HG03045 (cell line): ENCODE results near the gene SLC7A9.
"Not testable (repeated sequence)": the region's sequence is repeated elsewhere in the genome, so short reads cannot be mapped to it uniquely, and the experiment has no call there.

ENCODE experiments used
- ATAC-seq: cut with Tn5 transposase; IDR thresholded peaks from one replicate; pipeline ENCODE4 v1.9.1; 2021; ENCODE audit warnings: mild to moderate bottlenecking, moderate library complexity; ENCODE audit not compliant: unreplicated experiment

SLC7A9 gene

GRCh38 chr19:32885255-32885654, 15.7 kb upstream of the SLC7A9 start:
- ATAC-seq, result not testable (repeated sequence)

GRCh38 chr19:32881766-32882165, 12.2 kb upstream of the SLC7A9 start:
- ATAC-seq, result no peak

GRCh38 chr19:32880622-32881021, 11.1 kb upstream of the SLC7A9 start:
- ATAC-seq, result no peak

- no peak for ATAC-seq
These were observed 10.2 kb upstream of the SLC7A9 start for GRCh38 chr19:32879741-32880140.

- ATAC-seq, result no peak
These were observed 9.4 kb upstream of the SLC7A9 start for GRCh38 chr19:32878988-32879387.

- no peak for ATAC-seq
These were observed 8.6 kb upstream of the SLC7A9 start for GRCh38 chr19:32877977-32878745.

GRCh38 chr19:32877323-32877912, 7.9 kb upstream of the SLC7A9 start:
- ATAC-seq, result no peak

- ATAC-seq, result no peak
These were observed 7.3 kb upstream of the SLC7A9 start for GRCh38 chr19:32876919-32877285.

GRCh38 chr19:32876236-32876918, 6.8 kb upstream of the SLC7A9 start:
- no peak for ATAC-seq

- ATAC-seq, result no peak
These were observed 5.9 kb upstream of the SLC7A9 start for GRCh38 chr19:32875428-32875827.

- ATAC-seq, result no peak
These were observed 5.0 kb upstream of the SLC7A9 start for GRCh38 chr19:32874605-32875004.

- no peak for ATAC-seq
These were observed 3.8 kb upstream of the SLC7A9 start for GRCh38 chr19:32873247-32873959.

GRCh38 chr19:32872391-32872790, 2.8 kb upstream of the SLC7A9 start:
- no peak for ATAC-seq

- no peak for ATAC-seq
These were observed 1.4 kb upstream of the SLC7A9 start for GRCh38 chr19:32870981-32871451.

- ATAC-seq, result no peak
These were observed 503 bp upstream of the SLC7A9 start for GRCh38 chr19:32869966-32870573.

- ATAC-seq, result no peak
These were observed 1.2 kb downstream of the SLC7A9 start for GRCh38 chr19:32868206-32868950.

GRCh38 chr19:32867436-32867835, 2.1 kb downstream of the SLC7A9 start:
- ATAC-seq, result not testable (repeated sequence)

- ATAC-seq, result no peak
These were observed 2.9 kb downstream of the SLC7A9 start for GRCh38 chr19:32866564-32867265.

- no peak for ATAC-seq
These were observed 3.5 kb downstream of the SLC7A9 start for GRCh38 chr19:32866061-32866460.

- ATAC-seq, result no peak
These were observed 4.2 kb downstream of the SLC7A9 start for GRCh38 chr19:32865326-32865725.
